ENCODE data around the gene AQP1. TPM values are rescaled to one million over a fixed set of nuclear protein-coding genes. Genes with fewer than 3 reads are reported as not detected.

The AQP1 gene
- total and polyA plus RNA-seq, 11 donors: 113 to 420 (median 210) TPM

DNA sequence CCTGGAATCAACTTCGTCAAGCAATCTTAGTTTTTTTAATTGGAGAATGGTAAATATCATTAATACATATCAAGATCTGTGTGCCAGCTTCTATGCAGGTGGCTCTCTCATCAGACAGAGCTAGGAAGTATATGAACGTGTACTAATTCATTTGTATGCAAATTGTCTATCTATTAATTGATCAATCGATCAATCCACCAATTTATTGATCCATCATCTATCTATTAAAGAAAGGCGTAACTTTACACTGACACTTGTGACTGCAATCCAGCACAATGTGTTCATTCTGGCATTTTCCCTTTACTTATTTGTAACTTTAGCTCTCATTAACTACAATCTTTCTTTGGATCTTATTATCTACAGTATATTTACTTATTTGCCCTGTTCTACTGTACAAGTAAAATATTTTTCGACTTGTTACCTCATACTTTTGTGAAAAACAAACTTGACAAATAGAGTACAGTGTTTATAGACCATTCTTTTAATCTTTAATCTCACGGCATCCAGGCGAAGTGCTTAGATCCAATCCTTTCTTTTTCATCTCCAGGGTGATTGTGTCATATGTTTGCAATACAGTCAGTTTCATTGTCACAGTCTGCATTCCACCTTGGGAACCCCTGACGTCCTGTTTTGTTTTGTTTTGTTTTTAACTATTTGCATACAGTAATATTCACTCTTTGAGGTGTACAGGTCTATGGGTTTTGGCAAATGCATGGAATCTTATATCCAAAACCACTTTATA lies 30.1 kb downstream of the AQP1 start:
- Histone ChIP-seq H3K4me3 (no peak overlapping the region), H3K9me3 (peaks cover 0 to 17% (median 1%) of the 10 kb centered on the region in 12 donors), H3K27ac (no peak overlapping the region), H3K27me3 (no peaks in the 10 kb centered on the region), H3K36me3 (no peaks in the 10 kb centered on the region), H3K4me1 (peaks cover 0 to 14% (median 5%) of the 10 kb centered on the region in 12 donors)
- DNase-seq (no peak), ATAC-seq (no peak)
- TF ChIP-seq, protein P1, sequence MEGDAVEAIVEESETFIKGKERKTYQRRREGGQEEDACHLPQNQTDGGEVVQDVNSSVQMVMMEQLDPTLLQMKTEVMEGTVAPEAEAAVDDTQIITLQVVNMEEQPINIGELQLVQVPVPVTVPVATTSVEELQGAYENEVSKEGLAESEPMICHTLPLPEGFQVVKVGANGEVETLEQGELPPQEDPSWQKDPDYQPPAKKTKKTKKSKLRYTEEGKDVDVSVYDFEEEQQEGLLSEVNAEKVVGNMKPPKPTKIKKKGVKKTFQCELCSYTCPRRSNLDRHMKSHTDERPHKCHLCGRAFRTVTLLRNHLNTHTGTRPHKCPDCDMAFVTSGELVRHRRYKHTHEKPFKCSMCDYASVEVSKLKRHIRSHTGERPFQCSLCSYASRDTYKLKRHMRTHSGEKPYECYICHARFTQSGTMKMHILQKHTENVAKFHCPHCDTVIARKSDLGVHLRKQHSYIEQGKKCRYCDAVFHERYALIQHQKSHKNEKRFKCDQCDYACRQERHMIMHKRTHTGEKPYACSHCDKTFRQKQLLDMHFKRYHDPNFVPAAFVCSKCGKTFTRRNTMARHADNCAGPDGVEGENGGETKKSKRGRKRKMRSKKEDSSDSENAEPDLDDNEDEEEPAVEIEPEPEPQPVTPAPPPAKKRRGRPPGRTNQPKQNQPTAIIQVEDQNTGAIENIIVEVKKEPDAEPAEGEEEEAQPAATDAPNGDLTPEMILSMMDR (IDR thresholded peaks at IDR 0.05): no peak
- no peak for TF ChIP-seq POLR2A (IDR thresholded peaks at IDR 0.05)
- intact Hi-C loops (cut with DNase I): loop anchor here in 2 of 10 donors (2.0 to 5.0 kb wide), 2 partner anchors 31 to 36 kb away; no protein-coding TSS in a partner anchor
- 63 to 69% (median 67%) methylated on average over 8 of the region's 8 CpGs for WGBS, 4 donors

DNA sequence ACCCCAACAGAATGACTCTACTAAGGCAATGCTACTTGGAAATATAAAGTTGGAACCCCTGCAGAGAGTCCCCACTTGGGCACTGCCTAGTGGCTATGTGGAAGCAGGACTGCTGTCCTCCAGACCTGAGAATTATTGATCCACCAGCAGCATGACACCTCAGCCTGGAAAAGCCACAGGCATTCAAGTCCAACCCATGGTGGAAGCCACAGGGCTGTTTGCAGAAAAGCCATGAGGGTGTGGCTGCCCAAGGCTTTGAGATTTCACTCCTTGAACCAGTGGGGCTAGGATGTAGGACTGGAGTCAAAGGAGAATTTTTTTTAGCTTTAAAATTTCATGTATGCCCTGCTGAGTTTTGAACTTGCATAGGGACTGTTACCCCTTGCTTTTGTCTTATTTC lies 38.5 kb downstream of the AQP1 start:
- H3K9me3 ChIP-seq: peaks cover 0 to 7% (median 0%) of the 10 kb centered on the region in 12 donors

DNA sequence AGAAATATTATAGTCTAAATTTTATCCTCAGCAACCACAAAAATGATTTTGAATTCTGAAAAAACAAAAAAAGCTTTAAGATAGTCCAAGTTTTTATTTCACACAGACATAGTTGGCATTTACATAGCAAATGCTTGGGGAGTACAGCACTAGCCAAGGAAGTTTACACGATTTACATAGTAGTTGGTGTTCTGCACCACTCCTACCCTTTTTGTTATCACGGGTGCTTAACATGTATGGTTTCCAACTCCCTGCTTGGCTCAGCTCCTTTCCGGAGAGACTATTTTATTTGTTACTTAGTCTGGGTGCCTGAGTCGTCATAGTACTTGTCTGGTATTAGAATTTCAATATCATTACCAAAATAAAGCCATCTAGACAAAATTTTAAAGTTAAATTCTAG lies 43.3 kb downstream of the AQP1 start:
- 64 to 72% (median 67%) methylated on average over 4 of the region's 4 CpGs for WGBS, 4 donors
- ATAC-seq (no peak), DNase-seq (no peak)
- H3K27me3 ChIP-seq: no peaks in the 10 kb centered on the region
- intact Hi-C loops (cut with DNase I): no loop called here
- H3K9me3 ChIP-seq: peaks cover 0 to 16% (median 0%) of the 10 kb centered on the region in 12 donors
- H3K4me1 ChIP-seq: no peaks in the 10 kb centered on the region
- TF ChIP-seq POLR2A (IDR thresholded peaks at IDR 0.05): no peak
- TF ChIP-seq, protein P1 (IDR thresholded peaks at IDR 0.05): no peak
- H3K27ac ChIP-seq: no peak overlapping the region
- H3K36me3 ChIP-seq: no peaks in the 10 kb centered on the region
- H3K4me3 ChIP-seq: no peak overlapping the region

More for the DNA sequence above, 38.5 kb downstream of the AQP1 start:
- TF ChIP-seq, protein P1 (IDR thresholded peaks at IDR 0.05): no peak
- no peak overlapping the region for H3K27ac ChIP-seq
- no peak for DNase-seq
- intact Hi-C loops (cut with DNase I): no loop called here
- no peaks in the 10 kb centered on the region for H3K27me3 ChIP-seq
- ATAC-seq: no peak
- H3K36me3 ChIP-seq: no peaks in the 10 kb centered on the region
- no peaks in the 10 kb centered on the region for H3K4me1 ChIP-seq
- H3K4me3 ChIP-seq: no peak overlapping the region

DNA sequence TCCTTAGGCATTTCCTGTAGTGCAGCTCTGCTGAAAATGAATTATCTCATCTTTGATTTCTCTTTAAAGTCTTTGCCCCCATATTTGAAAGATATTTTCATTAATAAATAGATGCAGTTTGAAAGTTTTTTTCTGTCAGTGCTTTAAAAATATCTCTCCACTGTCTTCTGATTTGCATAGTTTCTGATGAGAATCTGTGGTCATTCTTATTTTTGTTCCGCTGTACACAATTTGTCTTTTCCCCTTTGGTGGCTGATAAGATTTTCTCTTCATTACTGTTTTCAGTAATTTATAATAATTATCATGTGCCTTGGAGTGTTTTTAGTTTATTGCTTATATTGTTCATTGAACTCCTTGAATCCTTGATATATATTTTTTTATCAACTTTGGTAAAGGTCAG lies 45.1 kb downstream of the AQP1 start:
- no peaks in the 10 kb centered on the region for H3K27me3 ChIP-seq
- intact Hi-C loops (cut with DNase I): no loop called here
- H3K4me3 ChIP-seq: no peak overlapping the region
- peaks cover 0 to 16% (median 0%) of the 10 kb centered on the region in 12 donors for H3K9me3 ChIP-seq
- TF ChIP-seq, protein P1 (IDR thresholded peaks at IDR 0.05): no peak
- TF ChIP-seq POLR2A (IDR thresholded peaks at IDR 0.05): no peak
- 95 to 100% (median 98%) methylated on average over 1 of the region's 1 CpG for WGBS, 4 donors
- H3K36me3 ChIP-seq: no peaks in the 10 kb centered on the region
- no peak for DNase-seq
- no peak for ATAC-seq
- H3K4me1 ChIP-seq: no peaks in the 10 kb centered on the region
- H3K27ac ChIP-seq: no peak overlapping the region
